PC-9 (cell line): Measurements from ENCODE around the gene RREB1. TPM values are rescaled to one million over a fixed set of nuclear protein-coding genes. Genes with fewer than 3 reads are reported as not detected.

Experiments used
- BruUV-seq: library from RNA; stranded (reverse); fragments of 400-500 nt; replicated peaks from 2 replicates; lab custom pipeline; 2021; lab: Mats Ljungman, UMichigan
- CTCF ChIA-PET: fragments of 300-600 bp; sonication (Branson Sonifier 250); formaldehyde crosslinking; loops from one replicate; lab custom pipeline; 2022; ENCODE audit warnings: antibody characterized with exemption; lab: Charles Lee
- POLR2A ChIA-PET: fragments of 300-600 bp; sonication (Branson Sonifier 250); formaldehyde crosslinking; loops from one replicate; lab custom pipeline; 2022; ENCODE audit warnings: antibody characterized with exemption; ENCODE audit not compliant: unreplicated experiment; lab: Charles Lee
- DNase-seq, 2 experiments: peaks; one replicate each; pipeline versions ENCODE4 v3.0.0 to v3.0.0-alpha.2; 2015 to 2022; ENCODE audit warnings: mixed read lengths in 1 of 2
- H2AFZ ChIP-seq: fragments of 200-600 bp; sonication (generic); 2 replicates; pipeline ENCODE4 v1.8.1; 2017; ENCODE audit warnings: antibody characterized with exemption
- H3F3A ChIP-seq: fragments of 200-600 bp; sonication (generic); 2 replicates; pipeline ENCODE4 v1.8.1; 2017; ENCODE audit warnings: antibody characterized with exemption, mild to moderate bottlenecking, low read depth; ENCODE audit not compliant: insufficient read depth
- H3K27ac ChIP-seq: fragments of 200-600 bp; sonication (generic); 2 replicates; pipeline ENCODE4 v1.6.1; 2016; ENCODE audit warnings: mixed run types
- H3K27me3 ChIP-seq: fragments of 200-600 bp; sonication (generic); 2 replicates; pipeline ENCODE4 v1.6.1; 2016; ENCODE audit warnings: low read depth, mixed run types; ENCODE audit not compliant: insufficient read depth
- H3K36me3 ChIP-seq: fragments of 200-600 bp; sonication (generic); 2 replicates; pipeline ENCODE4 v1.6.1; 2016; ENCODE audit warnings: low read depth, mixed run types
- H3K4me1 ChIP-seq: fragments of 200-600 bp; sonication (generic); replicated peaks from 2 replicates; pipeline ENCODE4 v1.6.1; 2016; ENCODE audit warnings: mixed run types; ENCODE audit not compliant: insufficient read depth
- H3K4me2 ChIP-seq: fragments of 200-600 bp; sonication (generic); 2 replicates; pipeline ENCODE4 v1.6.1; 2017; ENCODE audit warnings: mixed run types
- H3K4me3 ChIP-seq: fragments of 200-600 bp; sonication (generic); 2 replicates; pipeline ENCODE4 v1.6.1; 2016; ENCODE audit warnings: mixed run types
- H3K79me2 ChIP-seq: fragments of 200-600 bp; sonication (generic); 2 replicates; pipeline ENCODE4 v1.6.1; 2017; ENCODE audit warnings: low read depth, mixed run types
- H3K9me2 ChIP-seq: fragments of 200-600 bp; sonication (generic); 2 replicates; pipeline ENCODE4 v1.8.1; 2017; ENCODE audit warnings: mild to moderate bottlenecking; ENCODE audit not compliant: insufficient read depth
- H3K9me3 ChIP-seq: fragments of 200-600 bp; sonication (generic); 2 replicates; pipeline ENCODE4 v1.8.1; 2016; ENCODE audit warnings: low read depth; ENCODE audit not compliant: insufficient read depth
- H4K20me1 ChIP-seq: fragments of 200-600 bp; sonication (generic); 2 replicates; pipeline ENCODE4 v1.8.1; 2017; ENCODE audit not compliant: insufficient read depth
- EZH2 ChIP-seq: fragments of 200-600 bp; sonication (generic); IDR thresholded peaks from 2 replicates; pipeline ENCODE4 v1.8.0; 2017; ENCODE audit warnings: antibody characterized with exemption, low read depth
- intact Hi-C: fragments of 100-400 bp; cut with micrococcal nuclease; formaldehyde crosslinking; loops from one replicate; pipeline ENCODE4 v1.10.0; 2022; ENCODE audit not compliant: unreplicated experiment
- total RNA-seq: library from RNA; stranded (reverse); gene quantifications from 2 replicates; pipeline ENCODE4 v1.2.3, GENCODE V29; 2021
- TF ChIP-seq, protein P1 (sequence below): fragments of 200-600 bp; sonication (generic); conservative IDR thresholded peaks from 2 replicates; pipeline ENCODE4 v1.6.1; 2017; ENCODE audit warnings: mixed run types, antibody characterized with exemption, mild to moderate bottlenecking, moderate library complexity

RREB1 gene
- total RNA-seq, 1 experiment from 2014 or later = 38.4 TPM

- ChIA-PET POLR2A (no interaction called here), CTCF (no interaction called here)
- Histone ChIP-seq H3K9me3 (no peaks in the 10 kb centered on the region), H4K20me1 (peaks cover 11% of the 10 kb centered on the region), H3K4me1 (no peaks in the 10 kb centered on the region), H3K4me2 (no peak overlapping the region), H3K27me3 (no peaks in the 10 kb centered on the region), H3K4me3 (no peak overlapping the region), H2AFZ (no peak overlapping the region), H3F3A (no peaks in the 10 kb centered on the region), H3K79me2 (peaks cover 99% of the 10 kb centered on the region), H3K36me3 (no peaks in the 10 kb centered on the region), H3K9me2 (no peaks in the 10 kb centered on the region), H3K27ac (no peak overlapping the region)
- no TSS peak for BruUV-seq
- no peak for TF ChIP-seq EZH2
- TF ChIP-seq, protein P1, sequence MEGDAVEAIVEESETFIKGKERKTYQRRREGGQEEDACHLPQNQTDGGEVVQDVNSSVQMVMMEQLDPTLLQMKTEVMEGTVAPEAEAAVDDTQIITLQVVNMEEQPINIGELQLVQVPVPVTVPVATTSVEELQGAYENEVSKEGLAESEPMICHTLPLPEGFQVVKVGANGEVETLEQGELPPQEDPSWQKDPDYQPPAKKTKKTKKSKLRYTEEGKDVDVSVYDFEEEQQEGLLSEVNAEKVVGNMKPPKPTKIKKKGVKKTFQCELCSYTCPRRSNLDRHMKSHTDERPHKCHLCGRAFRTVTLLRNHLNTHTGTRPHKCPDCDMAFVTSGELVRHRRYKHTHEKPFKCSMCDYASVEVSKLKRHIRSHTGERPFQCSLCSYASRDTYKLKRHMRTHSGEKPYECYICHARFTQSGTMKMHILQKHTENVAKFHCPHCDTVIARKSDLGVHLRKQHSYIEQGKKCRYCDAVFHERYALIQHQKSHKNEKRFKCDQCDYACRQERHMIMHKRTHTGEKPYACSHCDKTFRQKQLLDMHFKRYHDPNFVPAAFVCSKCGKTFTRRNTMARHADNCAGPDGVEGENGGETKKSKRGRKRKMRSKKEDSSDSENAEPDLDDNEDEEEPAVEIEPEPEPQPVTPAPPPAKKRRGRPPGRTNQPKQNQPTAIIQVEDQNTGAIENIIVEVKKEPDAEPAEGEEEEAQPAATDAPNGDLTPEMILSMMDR = no peak
- no peak for DNase-seq
- intact Hi-C loops = no loop called here
Observed at GRCh38 chr6:7125290-7125689, 17.5 kb downstream of the RREB1 start.

- H3F3A ChIP-seq = no peaks in the 10 kb centered on the region
- H3K36me3 ChIP-seq = no peaks in the 10 kb centered on the region
- peaks cover 98% of the 10 kb centered on the region for H3K79me2 ChIP-seq
- no peak overlapping the region for H3K27ac ChIP-seq
- no peak overlapping the region for H3K4me3 ChIP-seq
- H3K4me2 ChIP-seq = no peak overlapping the region
- intact Hi-C loops = no loop called here
- H4K20me1 ChIP-seq = peaks cover 11% of the 10 kb centered on the region
- H3K4me1 ChIP-seq = no peaks in the 10 kb centered on the region
- BruUV-seq = no TSS peak
- CTCF ChIA-PET = no interaction called here
- H3K9me3 ChIP-seq = no peaks in the 10 kb centered on the region
- TF ChIP-seq EZH2 = no peak
- TF ChIP-seq, protein P1 = no peak
- POLR2A ChIA-PET = no interaction called here
- H3K27me3 ChIP-seq = no peaks in the 10 kb centered on the region
- no peaks in the 10 kb centered on the region for H3K9me2 ChIP-seq
- H2AFZ ChIP-seq = no peak overlapping the region
- no peak for DNase-seq
Observed at GRCh38 chr6:7126754-7127153, 19.0 kb downstream of the RREB1 start.

GRCh38 chr6:7127680-7128079 is 19.9 kb downstream of the RREB1 start:
- ChIA-PET CTCF (no interaction called here), POLR2A (interaction anchor here (0.7 kb wide), 1 partner anchor 1912 kb away, joined by 4 read pairs; no protein-coding TSS in a partner anchor)
- no TSS peak for BruUV-seq
- Histone ChIP-seq H4K20me1 (peaks cover 11% of the 10 kb centered on the region), H3K4me1 (no peaks in the 10 kb centered on the region), H3K27ac (no peak overlapping the region), H3F3A (no peaks in the 10 kb centered on the region), H3K4me3 (no peak overlapping the region), H3K9me2 (no peaks in the 10 kb centered on the region), H3K9me3 (no peaks in the 10 kb centered on the region), H3K4me2 (no peak overlapping the region), H3K27me3 (no peaks in the 10 kb centered on the region), H2AFZ (no peak overlapping the region), H3K79me2 (peaks cover 98% of the 10 kb centered on the region), H3K36me3 (no peaks in the 10 kb centered on the region)
- no peak for DNase-seq
- intact Hi-C loops = no loop called here
- TF ChIP-seq, protein P1 = no peak
- no peak for TF ChIP-seq EZH2
